Measurements from ENCODE around the gene TMEM107.

TMEM107 gene

DNA sequence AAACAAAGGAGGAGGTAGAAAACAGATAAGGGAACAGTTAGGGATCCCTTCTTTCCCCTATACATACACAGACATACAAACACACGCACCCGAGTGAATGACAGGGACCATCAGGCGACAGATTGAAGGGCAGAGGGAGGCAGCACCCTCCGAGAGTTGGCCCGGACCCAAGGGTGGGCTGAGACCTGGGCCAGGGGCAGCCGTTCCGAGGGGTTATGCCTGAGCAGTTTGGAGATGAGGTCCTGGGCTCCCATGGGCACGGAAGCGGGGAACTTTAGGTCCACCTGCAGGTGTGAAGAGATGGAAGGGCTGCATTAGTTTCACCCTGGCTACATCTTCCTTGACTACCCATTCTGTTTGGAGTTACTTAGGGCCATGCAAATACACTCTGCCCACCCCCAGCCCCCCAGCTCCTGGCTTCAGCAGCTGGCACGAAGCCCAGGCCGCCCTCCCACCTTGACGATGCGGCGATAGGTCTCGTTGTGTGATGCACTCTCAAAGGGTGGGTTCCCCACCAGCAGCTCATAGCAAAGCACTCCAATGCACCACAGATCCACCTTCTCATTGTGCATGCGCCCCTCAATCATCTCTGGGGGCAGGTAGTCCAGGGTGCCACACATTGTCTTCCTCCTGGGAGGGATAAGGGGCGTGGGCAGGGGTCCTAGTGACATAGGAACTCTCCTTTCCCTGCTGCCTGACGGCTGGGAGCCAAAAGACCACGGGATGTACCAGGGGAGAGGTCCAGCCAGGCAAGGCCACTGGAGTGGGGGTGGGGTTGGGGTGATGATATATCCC is 28.8 kb upstream of the TMEM107 start:
- H3K79me2 ChIP-seq (ENCODE audit: low read length): peaks cover 39% of the 10 kb centered on the region
- no peak overlapping the region for H2AFZ ChIP-seq (ENCODE audit: low read length)
- H3K4me1 ChIP-seq (ENCODE audit: low read length): no peaks in the 10 kb centered on the region
- peaks cover 30% of the 10 kb centered on the region for H3F3A ChIP-seq (ENCODE audit: insufficient read depth, low read length)
- no peak overlapping the region for H3K27ac ChIP-seq (ENCODE audit: low read length)
- H3K9me2 ChIP-seq (replicated peaks; ENCODE audit: insufficient read depth, low read length): no peaks in the 10 kb centered on the region
- no peak overlapping the region for H3K4me2 ChIP-seq (ENCODE audit: low read depth, low read length)
- H3K9ac ChIP-seq (ENCODE audit: low read length): no peak overlapping the region
- DNase-seq: no peak
- no peak for TF ChIP-seq CTCF (IDR thresholded peaks at IDR 0.05; ENCODE audit: low read length)
- peaks cover 14% of the 10 kb centered on the region for H3K36me3 ChIP-seq (replicated peaks; ENCODE audit: insufficient read depth, low read length)
- H3K9me3 ChIP-seq (replicated peaks; ENCODE audit: insufficient read depth, low read length): no peaks in the 10 kb centered on the region
- no peak overlapping the region for H3K4me3 ChIP-seq (ENCODE audit: low read length)
- H4K20me1 ChIP-seq (ENCODE audit: insufficient read depth, low read length): no peaks in the 10 kb centered on the region
- no peaks in the 10 kb centered on the region for H3K27me3 ChIP-seq (replicated peaks; ENCODE audit: insufficient read depth, low read length)

- H3K4me1 ChIP-seq (ENCODE audit: low read length): peaks cover 36% of the 10 kb centered on the region
- TF ChIP-seq EZH2 (optimal IDR thresholded peaks at IDR 0.05; ENCODE audit: low read depth, low read length): no peak
- no peak for TF ChIP-seq EZH2phosphoT487 (IDR thresholded peaks at IDR 0.05; ENCODE audit: low read length)
- TF ChIP-seq CTCF (IDR thresholded peaks at IDR 0.05; ENCODE audit: low read length): no peak
- H3K9me2 ChIP-seq (replicated peaks; ENCODE audit: insufficient read depth, low read length): no peaks in the 10 kb centered on the region
- no peaks in the 10 kb centered on the region for H3K27me3 ChIP-seq (replicated peaks; ENCODE audit: insufficient read depth, low read length)
- peak overlapping the region; percentile 43 for H3K4me3 ChIP-seq (ENCODE audit: low read length)
- H3F3A ChIP-seq (ENCODE audit: insufficient read depth, low read length): peaks cover 35% of the 10 kb centered on the region
- DNase-seq: peak; percentile 86
- peak overlapping the region; percentile 42 for H3K4me2 ChIP-seq (ENCODE audit: low read depth, low read length)
- peak overlapping the region; percentile 59; the same call in 1 of the 2 replicates for H3K27ac ChIP-seq (ENCODE audit: low read length)
- H2AFZ ChIP-seq (ENCODE audit: low read length): peak overlapping the region; percentile 27
- peak overlapping the region; percentile 22; the same call in 1 of the 2 replicates for H3K9ac ChIP-seq (ENCODE audit: low read length)
- H3K79me2 ChIP-seq (ENCODE audit: low read length): peaks cover 17% of the 10 kb centered on the region
- H3K36me3 ChIP-seq (replicated peaks; ENCODE audit: insufficient read depth, low read length): no peaks in the 10 kb centered on the region
- no peaks in the 10 kb centered on the region for H4K20me1 ChIP-seq (ENCODE audit: insufficient read depth, low read length)
- H3K9me3 ChIP-seq (replicated peaks; ENCODE audit: insufficient read depth, low read length): no peaks in the 10 kb centered on the region
These were observed 16.1 kb upstream of the TMEM107 start for GRCh38 chr17:8192070-8192815.

DNA sequence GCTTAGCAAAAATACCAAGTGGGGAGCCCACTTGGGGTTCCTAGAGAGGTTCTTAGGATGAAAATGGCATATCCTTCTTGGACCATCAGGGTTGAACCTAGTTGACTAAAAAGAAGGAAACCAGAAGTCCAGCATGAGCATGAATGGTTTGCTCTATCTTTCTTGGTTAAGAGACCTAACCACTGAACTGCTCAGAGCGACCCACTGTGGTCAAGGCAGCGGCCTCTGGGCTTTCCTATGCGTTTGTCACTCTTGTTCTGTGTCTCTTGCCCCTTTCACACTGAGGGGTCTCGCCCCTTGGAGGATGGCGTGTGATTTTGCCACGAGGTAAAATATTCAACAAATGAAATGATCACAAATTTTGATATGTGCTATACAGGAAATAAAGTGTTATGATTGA is 14.3 kb upstream of the TMEM107 start:
- Histone ChIP-seq H3K9me3 (replicated peaks; ENCODE audit: insufficient read depth, low read length) (no peaks in the 10 kb centered on the region), H3K36me3 (replicated peaks; ENCODE audit: insufficient read depth, low read length) (no peaks in the 10 kb centered on the region), H3K4me3 (ENCODE audit: low read length) (peak overlapping the region; percentile 54), H3K9ac (ENCODE audit: low read length) (peak overlapping the region; percentile 34; the same call in 1 of the 2 replicates), H3F3A (ENCODE audit: insufficient read depth, low read length) (peaks cover 49% of the 10 kb centered on the region), H3K27ac (ENCODE audit: low read length) (peak overlapping the region; percentile 61), H4K20me1 (ENCODE audit: insufficient read depth, low read length) (no peaks in the 10 kb centered on the region), H3K9me2 (replicated peaks; ENCODE audit: insufficient read depth, low read length) (no peaks in the 10 kb centered on the region), H3K27me3 (replicated peaks; ENCODE audit: insufficient read depth, low read length) (no peaks in the 10 kb centered on the region), H2AFZ (ENCODE audit: low read length) (peak overlapping the region; percentile 61), H3K79me2 (ENCODE audit: low read length) (peaks cover 17% of the 10 kb centered on the region), H3K4me1 (ENCODE audit: low read length) (peaks cover 27% of the 10 kb centered on the region), H3K4me2 (ENCODE audit: low read depth, low read length) (peak overlapping the region; percentile 75)
- no peak for DNase-seq
- no peak for TF ChIP-seq CTCF (IDR thresholded peaks at IDR 0.05; ENCODE audit: low read length)
- no peak for TF ChIP-seq EZH2 (optimal IDR thresholded peaks at IDR 0.05; ENCODE audit: low read depth, low read length)

Data from MM.1S (cell line).